Ovary (tissue), 3 donors: ENCODE results near the gene EPM2AIP1.

Experiments
- CTCF ChIP-seq, 3 donors: fragments of 450-650 bp in 2 of 3; fragments of 200-600 bp in 1 of 3; IDR thresholded peaks; one replicate each; pipeline versions ENCODE4 v1.5.1 to v1.8.0; 2016 to 2022; ENCODE audit warnings: antibody characterized with exemption in 3 of 3, mild to moderate bottlenecking in 1 of 3
- POLR2A ChIP-seq: fragments of 450-650 bp; IDR thresholded peaks from one replicate; pipeline ENCODE4 v1.6.1; 2017; ENCODE audit warnings: antibody characterized with exemption, mild to moderate bottlenecking, moderate library complexity
- donor health status: DM: no; HTN: no; CAD: no.

DNA sequence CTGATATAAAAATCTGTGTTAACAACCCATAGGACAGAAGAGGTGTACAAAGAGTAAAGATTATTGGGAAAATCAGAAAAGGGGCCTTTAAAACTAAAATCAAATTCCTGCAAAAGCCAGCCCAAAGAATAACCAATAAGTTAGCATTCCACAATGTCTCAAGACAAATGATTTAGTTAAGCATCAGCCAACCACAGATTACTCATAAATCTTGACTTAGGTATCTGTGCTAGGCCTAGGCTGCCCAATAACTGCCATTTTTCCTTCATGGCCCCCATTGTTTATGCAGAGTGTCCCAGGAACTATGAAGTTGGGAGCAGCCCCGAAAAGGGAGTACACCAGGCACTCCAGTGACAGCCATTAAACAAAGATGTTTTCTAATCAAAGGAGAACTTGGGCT is 55.4 kb downstream of the EPM2AIP1 start:
- TF ChIP-seq POLR2A (no peak), CTCF (IDR thresholded peaks at IDR 0.05) (no peak)
